ENCODE results near the gene SLC38A10. TPM values are rescaled to one million over a fixed set of nuclear protein-coding genes. Genes with fewer than 3 reads are reported as not detected.

SLC38A10 gene
- total and polyA plus RNA-seq, 2 of the 13 experiments (the other 11 are each of a cell fraction or from before 2014, with no cell fraction given), result 23.4 to 55.8 TPM

- no peak; the same call in 1 of the 2 replicates for TF ChIP-seq UBTF (CRISPR knock-in tag; IDR thresholded peaks at IDR 0.05)
- TF ChIP-seq PHF5A (CRISPR knock-in tag; IDR thresholded peaks at IDR 0.05; ENCODE audit: low read depth, unreplicated experiment), result peak; percentile 16
- TF ChIP-seq HIC2 (CRISPR knock-in tag; IDR thresholded peaks at IDR 0.05; ENCODE audit: low read depth), result 0 out of 2 replicates have a peak, but pooled peaks have one; percentile 17
- no peak for TF ChIP-seq CBFB (CRISPR knock-in tag; IDR thresholded peaks at IDR 0.05)
- TF ChIP-seq ZNF597 (CRISPR knock-in tag; IDR thresholded peaks at IDR 0.05), result no peak
- no peak for TF ChIP-seq JUND (CRISPR knock-in tag; IDR thresholded peaks at IDR 0.05)
- peak; percentile 73; the same call in 1 of the 2 replicates for TF ChIP-seq ZNF800 (CRISPR knock-in tag; IDR thresholded peaks at IDR 0.05)
- peak; percentile 34; the same call in 1 of the 2 replicates for TF ChIP-seq MAX (IDR thresholded peaks at IDR 0.05)
- peak; percentile 83; the same call in 1 of the 2 replicates for TF ChIP-seq ERF (CRISPR knock-in tag; IDR thresholded peaks at IDR 0.05)
- 0 out of 2 replicates have a peak, but pooled peaks have one; percentile 26 for TF ChIP-seq TFE3 (CRISPR knock-in tag; IDR thresholded peaks at IDR 0.05)
- TF ChIP-seq BCL6 (CRISPR knock-in tag; IDR thresholded peaks at IDR 0.05), result 0 out of 2 replicates have a peak, but pooled peaks have one; percentile 24
- TF ChIP-seq ZNF572 (CRISPR knock-in tag; IDR thresholded peaks at IDR 0.05), result peak; percentile 59; the same call in 1 of the 2 replicates
- no peak for TF ChIP-seq ZSCAN9 (CRISPR knock-in tag; IDR thresholded peaks at IDR 0.05; ENCODE audit: borderline replicate concordance)
- peak; percentile 81 for TF ChIP-seq KDM2A (CRISPR knock-in tag; IDR thresholded peaks at IDR 0.05; ENCODE audit: borderline replicate concordance, low read depth)
- peak; percentile 34; the same call in 1 of the 2 replicates for TF ChIP-seq MYC (CRISPR knock-in tag; IDR thresholded peaks at IDR 0.05; ENCODE audit: borderline replicate concordance)
- peak; percentile 80 for TF ChIP-seq ZNF792 (CRISPR knock-in tag; IDR thresholded peaks at IDR 0.05)
- no peak for TF ChIP-seq TRIM22 (IDR thresholded peaks at IDR 0.05)
- TF ChIP-seq KDM1A (CRISPR knock-in tag; IDR thresholded peaks at IDR 0.05), result peak; percentile 34; the same call in 1 of the 2 replicates
- TF ChIP-seq ZNF740 (CRISPR knock-in tag; IDR thresholded peaks at IDR 0.05), result no peak
Observed at GRCh38 chr17:81309140-81309858, 14.2 kb upstream of the SLC38A10 start (continued).

Data from HepG2 (cell line).